CD4-positive, alpha-beta T cell treated with Interleukin-10 for 1 hour (primary cell): ENCODE data around the gene LRRC8E.
"Not testable (repeated sequence)": the region's sequence is repeated elsewhere in the genome, so short reads cannot be mapped to it uniquely, and the experiment has no call there.

Experiments used
- DNase-seq: peaks from one replicate; pipeline ENCODE4 v3.0.0-alpha.2; 2020

LRRC8E gene

GRCh38 chr19:7855426-7856108 lies 32.7 kb upstream of the LRRC8E start:
- no peak for DNase-seq

- DNase-seq: no peak
Observed at GRCh38 chr19:7856109-7856591, 32.2 kb upstream of the LRRC8E start.

GRCh38 chr19:7856679-7857663 lies 31.3 kb upstream of the LRRC8E start:
- no peak for DNase-seq

GRCh38 chr19:7857727-7858108 lies 30.6 kb upstream of the LRRC8E start:
- DNase-seq: no peak

GRCh38 chr19:7858109-7858770 lies 30.1 kb upstream of the LRRC8E start:
- DNase-seq: no peak

GRCh38 chr19:7859087-7859486 lies 29.2 kb upstream of the LRRC8E start:
- not testable (repeated sequence) for DNase-seq

- DNase-seq: no peak
Observed at GRCh38 chr19:7859831-7860713, 28.2 kb upstream of the LRRC8E start.

GRCh38 chr19:7860714-7861618 lies 27.3 kb upstream of the LRRC8E start:
- DNase-seq: no peak

- no peak for DNase-seq
Observed at GRCh38 chr19:7861619-7862412, 26.5 kb upstream of the LRRC8E start.

GRCh38 chr19:7862413-7862951 lies 25.8 kb upstream of the LRRC8E start:
- peak; percentile 80 for DNase-seq

GRCh38 chr19:7863157-7863970 lies 24.9 kb upstream of the LRRC8E start:
- DNase-seq: no peak

GRCh38 chr19:7863971-7864689 lies 24.2 kb upstream of the LRRC8E start:
- DNase-seq: no peak

- no peak for DNase-seq
Observed at GRCh38 chr19:7864690-7865074, 23.6 kb upstream of the LRRC8E start.

GRCh38 chr19:7865262-7865911 lies 22.9 kb upstream of the LRRC8E start:
- DNase-seq: peak; percentile 31

- no peak for DNase-seq
Observed at GRCh38 chr19:7866399-7867091, 21.8 kb upstream of the LRRC8E start.

- no peak for DNase-seq
Observed at GRCh38 chr19:7867092-7867844, 21.0 kb upstream of the LRRC8E start.

GRCh38 chr19:7868326-7868670 lies 20.0 kb upstream of the LRRC8E start:
- DNase-seq: no peak
